ENCODE results near the gene GFPT2. TPM values are rescaled to one million over a fixed set of nuclear protein-coding genes. Genes with fewer than 3 reads are reported as not detected.
A peak's percentile ranks its signal among the peaks of the same experiment; 100 is the strongest.

GFPT2 gene
- total RNA-seq, 1 donor from 2014 or later, result 2.4 TPM

- DNase-seq (ENCODE audit: low read depth), result no peak
- no peak overlapping the region for H3K4me3 ChIP-seq (ENCODE audit: low read depth, low read length)
- no peak for TF ChIP-seq CTCF (conservative IDR thresholded peaks at IDR 0.05; ENCODE audit: low read depth, low read length)
These were observed 6.8 kb downstream of the GFPT2 start for GRCh38 chr5:180346358-180346757.

GRCh38 chr5:180345781-180346180 is 7.4 kb downstream of the GFPT2 start:
- DNase-seq (ENCODE audit: low read depth), result no peak
- no peak overlapping the region for H3K4me3 ChIP-seq (ENCODE audit: low read depth, low read length)
- TF ChIP-seq CTCF (conservative IDR thresholded peaks at IDR 0.05; ENCODE audit: low read depth, low read length), result no peak

- TF ChIP-seq CTCF (conservative IDR thresholded peaks at IDR 0.05; ENCODE audit: low read depth, low read length), result no peak
- DNase-seq (ENCODE audit: low read depth), result no peak
- H3K4me3 ChIP-seq (ENCODE audit: low read depth, low read length), result no peak overlapping the region
These were observed 8.0 kb downstream of the GFPT2 start for GRCh38 chr5:180345186-180345585.

GRCh38 chr5:180344696-180344999 is 8.5 kb downstream of the GFPT2 start:
- DNase-seq (ENCODE audit: low read depth), result no peak
- H3K4me3 ChIP-seq (ENCODE audit: low read depth, low read length), result no peak overlapping the region
- no peak for TF ChIP-seq CTCF (conservative IDR thresholded peaks at IDR 0.05; ENCODE audit: low read depth, low read length)

- H3K4me3 ChIP-seq (ENCODE audit: low read depth, low read length), result no peak overlapping the region
- no peak for DNase-seq (ENCODE audit: low read depth)
- TF ChIP-seq CTCF (conservative IDR thresholded peaks at IDR 0.05; ENCODE audit: low read depth, low read length), result no peak
These were observed 9.1 kb downstream of the GFPT2 start for GRCh38 chr5:180343831-180344695.

- H3K4me3 ChIP-seq (ENCODE audit: low read depth, low read length), result no peak overlapping the region
- DNase-seq (ENCODE audit: low read depth), result peak; percentile 15
- no peak for TF ChIP-seq CTCF (conservative IDR thresholded peaks at IDR 0.05; ENCODE audit: low read depth, low read length)
These were observed 9.9 kb downstream of the GFPT2 start for GRCh38 chr5:180343110-180343830.

Measured in epithelial cell of proximal tubule (primary cell).